ENCODE results near the gene ZNF385C. TPM values are rescaled to one million over a fixed set of nuclear protein-coding genes. Genes with fewer than 3 reads are reported as not detected.

The ZNF385C gene
- total RNA-seq, 4 donors from 2014 or later, result 0.27 to 0.48 TPM; not detected in 2

DNA sequence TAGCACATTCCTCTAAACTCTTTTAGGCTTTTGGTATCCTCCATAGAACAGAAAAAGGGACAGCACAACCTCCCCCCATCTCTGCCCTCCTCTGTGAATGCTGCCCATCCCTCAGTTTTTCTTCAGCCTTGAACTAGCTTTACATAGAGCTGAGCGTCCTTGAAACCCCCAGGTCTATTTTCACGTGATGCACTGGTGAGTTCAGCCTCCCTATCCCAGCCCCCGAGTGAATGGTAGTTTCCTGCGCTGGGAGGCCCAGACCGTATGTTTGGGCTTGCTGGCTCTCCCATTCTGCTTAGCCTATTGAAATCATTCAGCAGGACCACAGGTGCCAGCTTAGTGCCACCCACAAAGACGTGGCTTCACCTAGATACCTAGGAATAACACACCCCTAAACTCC, 22.5 kb downstream of the ZNF385C start:
- TF ChIP-seq EP300 (IDR thresholded peaks at IDR 0.05; ENCODE audit: low read depth), result no peak
- no peak for TF ChIP-seq CTCF (IDR thresholded peaks at IDR 0.05)
- TF ChIP-seq POLR2A (IDR thresholded peaks at IDR 0.05), result no peak
- no peak for TF ChIP-seq POLR2AphosphoS5 (IDR thresholded peaks at IDR 0.05)
- H3K36me3 ChIP-seq, result no peaks in the 10 kb centered on the region
- peaks cover 0 to 11% (median 5%) of the 10 kb centered on the region in 4 donors for H3K4me1 ChIP-seq
- intact Hi-C loops (cut with DNase I; ENCODE audit: low total_unique reads) (no loop called here), in situ Hi-C loops (cut with MboI; ENCODE audit: low pct_ligation_motif_present in 1 of 4, low pct_unique_long_range_greater_than_20kb in 1 of 4, low sequenced_read_pairs in 3 of 4) (loop anchor here in 1 of 4 donors (25.0 kb wide), 1 partner anchor 338 kb away; the partner anchor contains the start of gene HAP1)
- whole genome bisulfite sequencing, 2 donors (ENCODE audit: low coverage in 1 of 2), result 84 to 86% methylated on average over 4 to 6 of the region's 6 CpGs
- H3K9me3 ChIP-seq, result no peaks in the 10 kb centered on the region
- peaks cover 33% of the 10 kb centered on the region for H3K27me3 ChIP-seq
- no peak overlapping the region for H3K4me3 ChIP-seq
- DNase-seq, result no peak
- H3K27ac ChIP-seq, result no peak overlapping the region

GRCh38 chr17:42072323-42073187, 25.7 kb downstream of the ZNF385C start:
- no peak for DNase-seq
- intact Hi-C loops (cut with DNase I; ENCODE audit: low total_unique reads) (no loop called here), in situ Hi-C loops (cut with MboI; ENCODE audit: low pct_ligation_motif_present in 1 of 4, low pct_unique_long_range_greater_than_20kb in 1 of 4, low sequenced_read_pairs in 3 of 4) (no loop called here)
- Histone ChIP-seq H3K4me1 (peaks cover 0 to 16% (median 11%) of the 10 kb centered on the region in 4 donors), H3K4me3 (peak overlapping the region in 2 of 4 donors; percentile 20 to 41), H3K36me3 (no peaks in the 10 kb centered on the region), H3K27me3 (peaks cover 36% of the 10 kb centered on the region), H3K9me3 (no peaks in the 10 kb centered on the region), H3K27ac (no peak overlapping the region)
- 25% methylated on average over 25 of the region's 67 CpGs; no CpG with 5 or more reads in 1 of the 2 donors for WGBS, 2 donors (ENCODE audit: low coverage in 1 of 2)
- no peak for TF ChIP-seq POLR2AphosphoS5 (IDR thresholded peaks at IDR 0.05)
- TF ChIP-seq CTCF (IDR thresholded peaks at IDR 0.05), result no peak

DNA sequence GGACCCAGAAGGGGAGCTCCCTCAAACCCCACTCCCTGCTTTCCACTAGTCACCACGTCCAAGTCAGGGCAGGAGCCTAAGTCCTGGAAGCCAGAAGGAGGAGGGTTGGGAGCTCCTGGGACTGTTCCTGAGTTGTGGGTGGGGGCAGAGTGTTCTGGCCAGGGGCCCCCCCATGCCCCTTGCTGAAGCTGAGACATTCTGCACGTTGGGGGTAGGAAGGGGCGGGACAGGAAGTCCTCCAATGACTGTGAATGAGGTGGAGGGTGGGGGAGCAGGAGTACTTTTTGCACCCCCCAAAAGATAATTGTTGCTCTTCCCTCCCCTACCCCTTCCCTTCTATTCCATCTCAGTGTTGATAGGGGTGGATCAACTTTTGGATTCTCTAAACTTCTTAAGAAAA, 26.5 kb downstream of the ZNF385C start:
- intact Hi-C loops (cut with DNase I; ENCODE audit: low total_unique reads), result no loop called here
- Histone ChIP-seq H3K27me3 (peaks cover 36% of the 10 kb centered on the region), H3K4me1 (peaks cover 0 to 19% (median 14%) of the 10 kb centered on the region in 4 donors), H3K27ac (no peak overlapping the region), H3K36me3 (no peaks in the 10 kb centered on the region), H3K9me3 (no peaks in the 10 kb centered on the region), H3K4me3 (peak overlapping the region in 1 of 4 donors; percentile 41)
- DNase-seq, result no peak
- TF ChIP-seq CTCF (IDR thresholded peaks at IDR 0.05) (no peak), POLR2A (IDR thresholded peaks at IDR 0.05) (no peak), POLR2AphosphoS5 (IDR thresholded peaks at IDR 0.05) (no peak), EP300 (IDR thresholded peaks at IDR 0.05; ENCODE audit: low read depth) (no peak)
- WGBS, 2 donors (ENCODE audit: low coverage in 1 of 2), result 9% methylated on average over 3 of the region's 3 CpGs; no CpG with 5 or more reads in 1 of the 2 donors
- in situ Hi-C loops (cut with MboI; ENCODE audit: low pct_ligation_motif_present in 1 of 4, low pct_unique_long_range_greater_than_20kb in 1 of 4, low sequenced_read_pairs in 3 of 4), result no loop called here

GRCh38 chr17:42068979-42069378, 29.3 kb downstream of the ZNF385C start:
- TF ChIP-seq POLR2AphosphoS5 (IDR thresholded peaks at IDR 0.05), result no peak
- TF ChIP-seq POLR2A (IDR thresholded peaks at IDR 0.05), result no peak
- no peak for TF ChIP-seq CTCF (IDR thresholded peaks at IDR 0.05)
- no peak for TF ChIP-seq EP300 (IDR thresholded peaks at IDR 0.05; ENCODE audit: low read depth)
- in situ Hi-C loops (cut with MboI; ENCODE audit: low pct_ligation_motif_present in 1 of 4, low pct_unique_long_range_greater_than_20kb in 1 of 4, low sequenced_read_pairs in 3 of 4), result no loop called here
- no peak for DNase-seq
- H3K4me3 ChIP-seq, result no peak overlapping the region
- no peaks in the 10 kb centered on the region for H3K9me3 ChIP-seq
- intact Hi-C loops (cut with DNase I; ENCODE audit: low total_unique reads), result loop anchor here (5.0 kb wide), 1 partner anchor 48 kb away; no protein-coding TSS in a partner anchor
- H3K36me3 ChIP-seq, result no peaks in the 10 kb centered on the region
- 77 to 100% methylated on average over 1 to 2 of the region's 3 CpGs for WGBS, 2 donors (ENCODE audit: low coverage in 1 of 2)
- no peak overlapping the region for H3K27ac ChIP-seq
- peaks cover 35% of the 10 kb centered on the region for H3K27me3 ChIP-seq
- H3K4me1 ChIP-seq, result peaks cover 0 to 19% (median 14%) of the 10 kb centered on the region in 4 donors
